Activated CD4-positive, CD25-positive, alpha-beta regulatory T cell treated with anti-CD3 and anti-CD28 coated beads, Interleukin-2, amount 50 U/mL, for 16 hours (primary cell): ENCODE results near the gene TLE5.
"Not testable (repeated sequence)": the region's sequence is repeated elsewhere in the genome, so short reads cannot be mapped to it uniquely, and the experiment has no call there.

Experiments
- DNase-seq: peaks from one replicate; pipeline ENCODE4 v3.0.0-alpha.2; 2020; ENCODE audit warnings: low read depth, low spot score

The TLE5 gene

GRCh38 chr19:3025549-3025886, 36.8 kb downstream of the TLE5 start:
- DNase-seq: no peak

- no peak for DNase-seq
These were observed 37.3 kb downstream of the TLE5 start for GRCh38 chr19:3024870-3025548.

- no peak for DNase-seq
These were observed 37.8 kb downstream of the TLE5 start for GRCh38 chr19:3024509-3024869.

GRCh38 chr19:3020321-3020960, 41.9 kb downstream of the TLE5 start:
- DNase-seq: no peak

- DNase-seq: no peak
These were observed 43.0 kb downstream of the TLE5 start for GRCh38 chr19:3019211-3019854.

GRCh38 chr19:3017923-3018322, 44.4 kb downstream of the TLE5 start:
- no peak for DNase-seq

GRCh38 chr19:3015126-3016057, 46.9 kb downstream of the TLE5 start:
- DNase-seq: no peak

GRCh38 chr19:3014135-3014534, 48.2 kb downstream of the TLE5 start:
- DNase-seq: no peak

GRCh38 chr19:3013263-3013725, 49.0 kb downstream of the TLE5 start:
- DNase-seq: no peak

GRCh38 chr19:3012621-3013262, 49.6 kb downstream of the TLE5 start:
- no peak for DNase-seq

GRCh38 chr19:3012059-3012458, 50.2 kb downstream of the TLE5 start:
- DNase-seq: not testable (repeated sequence)

- DNase-seq: no peak
These were observed 51.4 kb downstream of the TLE5 start for GRCh38 chr19:3010871-3011270.

- no peak for DNase-seq
These were observed 53.3 kb downstream of the TLE5 start for GRCh38 chr19:3008994-3009393.

GRCh38 chr19:3007975-3008374, 54.3 kb downstream of the TLE5 start:
- no peak for DNase-seq

- DNase-seq: no peak
These were observed 56.1 kb downstream of the TLE5 start for GRCh38 chr19:3006075-3006767.

- DNase-seq: no peak
These were observed 57.0 kb downstream of the TLE5 start for GRCh38 chr19:3005345-3005744.

- DNase-seq: no peak
These were observed 57.8 kb downstream of the TLE5 start for GRCh38 chr19:3004522-3004921.

- DNase-seq: no peak
These were observed 59.2 kb downstream of the TLE5 start for GRCh38 chr19:3003046-3003445.
